Measurements from ENCODE around the gene RPS6KL1. TPM values are rescaled to one million over a fixed set of nuclear protein-coding genes. Genes with fewer than 3 reads are reported as not detected.

Gene RPS6KL1
- total RNA-seq, 1 donor from 2014 or later = 12.1 TPM

- no peaks in the 10 kb centered on the region for H3K36me3 ChIP-seq
- DNase-seq (ENCODE audit: low spot score in 2 of 2) = no peak
- no peak overlapping the region for H3K4me3 ChIP-seq
- no peak overlapping the region for H3K27ac ChIP-seq
- intact Hi-C loops (cut with DNase I) = no loop called here
- TF ChIP-seq, protein P1, sequence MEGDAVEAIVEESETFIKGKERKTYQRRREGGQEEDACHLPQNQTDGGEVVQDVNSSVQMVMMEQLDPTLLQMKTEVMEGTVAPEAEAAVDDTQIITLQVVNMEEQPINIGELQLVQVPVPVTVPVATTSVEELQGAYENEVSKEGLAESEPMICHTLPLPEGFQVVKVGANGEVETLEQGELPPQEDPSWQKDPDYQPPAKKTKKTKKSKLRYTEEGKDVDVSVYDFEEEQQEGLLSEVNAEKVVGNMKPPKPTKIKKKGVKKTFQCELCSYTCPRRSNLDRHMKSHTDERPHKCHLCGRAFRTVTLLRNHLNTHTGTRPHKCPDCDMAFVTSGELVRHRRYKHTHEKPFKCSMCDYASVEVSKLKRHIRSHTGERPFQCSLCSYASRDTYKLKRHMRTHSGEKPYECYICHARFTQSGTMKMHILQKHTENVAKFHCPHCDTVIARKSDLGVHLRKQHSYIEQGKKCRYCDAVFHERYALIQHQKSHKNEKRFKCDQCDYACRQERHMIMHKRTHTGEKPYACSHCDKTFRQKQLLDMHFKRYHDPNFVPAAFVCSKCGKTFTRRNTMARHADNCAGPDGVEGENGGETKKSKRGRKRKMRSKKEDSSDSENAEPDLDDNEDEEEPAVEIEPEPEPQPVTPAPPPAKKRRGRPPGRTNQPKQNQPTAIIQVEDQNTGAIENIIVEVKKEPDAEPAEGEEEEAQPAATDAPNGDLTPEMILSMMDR (IDR thresholded peaks at IDR 0.05) = no peak
- no peaks in the 10 kb centered on the region for H3K9me3 ChIP-seq
- H3K4me1 ChIP-seq = peaks cover 2 to 22% of the 10 kb centered on the region in 2 donors
- no peaks in the 10 kb centered on the region for H3K27me3 ChIP-seq
These were observed 1.9 kb downstream of the RPS6KL1 start for GRCh38 chr14:74921053-74921620.

GRCh38 chr14:74920281-74920680 lies 2.8 kb downstream of the RPS6KL1 start:
- Histone ChIP-seq H3K36me3 (no peaks in the 10 kb centered on the region), H3K27me3 (no peaks in the 10 kb centered on the region), H3K27ac (no peak overlapping the region), H3K4me3 (no peak overlapping the region), H3K9me3 (no peaks in the 10 kb centered on the region), H3K4me1 (peaks cover 2 to 22% of the 10 kb centered on the region in 2 donors)
- intact Hi-C loops (cut with DNase I) = no loop called here
- DNase-seq (ENCODE audit: low spot score in 2 of 2) = no peak
- TF ChIP-seq, protein P1 (IDR thresholded peaks at IDR 0.05) = no peak

DNA sequence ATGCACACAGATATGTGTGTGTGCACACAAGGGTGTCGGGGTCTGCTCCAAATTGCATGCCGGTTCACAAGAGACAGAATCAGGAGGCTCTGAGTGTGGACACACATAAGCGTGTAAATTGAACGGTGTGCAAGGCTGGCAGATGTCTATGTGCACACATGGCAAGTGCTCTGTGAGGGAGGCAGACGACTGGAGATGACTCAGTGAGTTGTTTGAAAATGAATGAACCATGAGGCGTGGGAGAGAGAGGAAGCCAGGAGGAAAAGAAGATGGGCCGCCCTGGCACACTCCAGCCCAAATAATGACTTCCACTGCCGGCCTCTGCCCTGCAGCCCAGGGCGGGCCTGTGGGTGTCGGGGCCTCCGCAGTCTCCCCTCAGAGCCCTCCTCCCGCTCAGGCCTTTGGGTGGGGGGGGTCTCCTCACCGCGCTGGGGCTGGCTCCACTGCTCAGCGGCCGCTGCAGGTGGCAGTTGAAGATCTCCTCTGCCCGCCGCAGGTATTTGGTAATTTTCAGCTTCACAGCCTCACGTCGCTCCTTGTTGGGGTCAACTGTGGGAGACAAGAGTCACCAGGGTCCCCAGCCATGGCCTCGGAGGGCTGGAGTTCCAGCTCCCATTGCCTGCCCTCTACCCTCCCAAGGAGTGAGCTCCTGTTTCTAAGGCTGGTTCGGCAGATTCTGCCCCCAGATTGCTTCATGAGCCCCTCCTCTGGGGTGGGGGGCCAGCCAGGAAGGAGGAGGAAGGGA lies 3.5 kb downstream of the RPS6KL1 start:
- H3K4me3 ChIP-seq = no peak overlapping the region
- no peaks in the 10 kb centered on the region for H3K27me3 ChIP-seq
- H3K27ac ChIP-seq = no peak overlapping the region
- intact Hi-C loops (cut with DNase I) = loop anchor here (10.0 kb wide), 1 partner anchor 385 kb away; no protein-coding TSS in a partner anchor
- H3K9me3 ChIP-seq = no peaks in the 10 kb centered on the region
- TF ChIP-seq, protein P1 (IDR thresholded peaks at IDR 0.05) = no peak
- H3K36me3 ChIP-seq = no peaks in the 10 kb centered on the region
- no peak for DNase-seq (ENCODE audit: low spot score in 2 of 2)
- peaks cover 2 to 22% of the 10 kb centered on the region in 2 donors for H3K4me1 ChIP-seq

DNA sequence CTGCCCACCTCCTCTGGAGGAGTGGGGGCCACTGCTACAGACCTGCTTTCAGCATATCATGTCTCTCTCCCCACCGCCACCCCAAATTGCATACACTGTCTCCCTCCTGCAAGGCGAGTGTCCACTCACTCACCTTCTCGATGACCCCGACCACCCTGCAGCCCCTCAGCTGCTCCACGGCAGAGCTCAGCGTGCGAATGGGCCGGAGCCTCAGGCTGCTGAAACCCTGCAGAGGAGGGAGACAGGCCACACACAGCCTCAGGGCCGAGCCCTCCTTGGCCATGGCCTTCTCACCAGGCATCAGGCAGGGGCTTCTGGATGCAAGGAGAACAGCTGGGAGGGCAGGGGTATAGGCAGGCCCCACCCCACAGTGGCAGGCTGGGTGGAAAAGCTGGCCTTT lies 4.7 kb downstream of the RPS6KL1 start:
- Histone ChIP-seq H3K27me3 (no peaks in the 10 kb centered on the region), H3K4me1 (peaks cover 2 to 18% of the 10 kb centered on the region in 2 donors), H3K36me3 (no peaks in the 10 kb centered on the region), H3K9me3 (no peaks in the 10 kb centered on the region), H3K4me3 (no peak overlapping the region), H3K27ac (peak overlapping the region; percentile 63 to 64)
- TF ChIP-seq, protein P1 (IDR thresholded peaks at IDR 0.05) = no peak
- intact Hi-C loops (cut with DNase I) = loop anchor here (10.0 kb wide), 1 partner anchor 386 kb away; no protein-coding TSS in a partner anchor
- DNase-seq (ENCODE audit: low spot score in 2 of 2) = no peak

GRCh38 chr14:74917646-74918081 lies 5.4 kb downstream of the RPS6KL1 start:
- H3K27me3 ChIP-seq = no peaks in the 10 kb centered on the region
- DNase-seq (ENCODE audit: low spot score in 2 of 2) = peak in 1 of 2 donors; percentile 76
- H3K9me3 ChIP-seq = no peaks in the 10 kb centered on the region
- H3K27ac ChIP-seq = peak overlapping the region; percentile 63 to 64
- intact Hi-C loops (cut with DNase I) = loop anchor here (10.0 kb wide), 1 partner anchor 387 kb away; no protein-coding TSS in a partner anchor
- H3K36me3 ChIP-seq = no peaks in the 10 kb centered on the region
- no peak overlapping the region for H3K4me3 ChIP-seq
- TF ChIP-seq, protein P1 (IDR thresholded peaks at IDR 0.05) = no peak
- peaks cover 2 to 17% of the 10 kb centered on the region in 2 donors for H3K4me1 ChIP-seq

Data from ascending aorta (tissue), 2 donors.